IMR-90 (cell line): ENCODE data around the gene RNF130. TPM values are rescaled to one million over a fixed set of nuclear protein-coding genes. Genes with fewer than 3 reads are reported as not detected.

Source experiments
- ATAC-seq: fragments of 200-7000 bp; cut with Tn5 transposase; 2 replicates; pipeline ENCODE4 v1.9.1; 2020; ENCODE audit warnings: low read depth, mild to moderate bottlenecking, moderate library complexity
- BruUV-seq: library from RNA; stranded (reverse); fragments of 400-500 nt; replicated peaks from 2 replicates; lab custom pipeline; 2021; lab: Mats Ljungman, UMichigan
- CTCF ChIA-PET: fragments of 300-600 bp; formaldehyde crosslinking; extraction: SDS; loops from one replicate; lab custom pipeline; 2021; ENCODE audit warnings: antibody characterized with exemption; lab: Yijun Ruan, JAX
- POLR2A ChIA-PET: fragments of 300-600 bp; sonication (Branson Sonifier 250); formaldehyde crosslinking; loops from one replicate; lab custom pipeline; 2022; ENCODE audit warnings: antibody characterized with exemption; ENCODE audit not compliant: unreplicated experiment; lab: Charles Lee
- DNase-seq: peaks from one replicate; pipeline ENCODE4 v3.0.0; 2013
- H2AFZ ChIP-seq: replicated peaks from 2 replicates; pipeline ENCODE3; 2013; ENCODE audit warnings: low read length, mild to moderate bottlenecking; ENCODE audit not compliant: poor library complexity
- H2AK5ac ChIP-seq: 2 replicates; pipeline ENCODE4 v1.6.1; 2013; ENCODE audit warnings: low read depth, low read length, inconsistent platforms
- H2AK9ac ChIP-seq: replicated peaks from 2 replicates; pipeline ENCODE3; 2013; ENCODE audit warnings: mild to moderate bottlenecking, low read depth, low read length, moderate library complexity; ENCODE audit not compliant: poor library complexity
- H2BK120ac ChIP-seq: 2 replicates; pipeline ENCODE4 v1.6.1; 2013; ENCODE audit warnings: low read depth, low read length, inconsistent platforms
- H2BK15ac ChIP-seq: 3 replicates; pipeline ENCODE4 v1.6.1; 2013; ENCODE audit warnings: low read depth, low read length, inconsistent platforms
- H2BK20ac ChIP-seq: 2 replicates; pipeline ENCODE4 v1.6.1; 2013; ENCODE audit warnings: low read depth, mild to moderate bottlenecking, inconsistent platforms, low read length, moderate library complexity
- H2BK5ac ChIP-seq: 2 replicates; pipeline ENCODE4 v1.6.1; 2013; ENCODE audit warnings: mild to moderate bottlenecking, low read depth, low read length, inconsistent platforms; ENCODE audit not compliant: poor library complexity, severe bottlenecking
- H3K14ac ChIP-seq: replicated peaks from 2 replicates; pipeline ENCODE4 v1.6.1; 2013; ENCODE audit warnings: low read depth, low read length, inconsistent platforms
- H3K18ac ChIP-seq: 2 replicates; pipeline ENCODE4 v1.6.1; 2013; ENCODE audit warnings: low read depth, low read length, control low read depth
- H3K23ac ChIP-seq: 2 replicates; pipeline ENCODE4 v1.6.1; 2013; ENCODE audit warnings: low read depth, low read length, inconsistent platforms
- H3K27ac ChIP-seq: 2 replicates; pipeline ENCODE4 v1.5.1; 2013; ENCODE audit warnings: mild to moderate bottlenecking, control low read depth, low read length; ENCODE audit not compliant: insufficient read depth
- H3K27me3 ChIP-seq: 2 replicates; pipeline ENCODE4 v1.6.1; 2013; ENCODE audit warnings: low read length; ENCODE audit not compliant: control insufficient read depth, insufficient read depth
- H3K36me3 ChIP-seq: 2 replicates; pipeline ENCODE4 v1.6.1; 2013; ENCODE audit warnings: low read length, mixed read lengths; ENCODE audit not compliant: control insufficient read depth, insufficient read depth
- H3K4ac ChIP-seq: 2 replicates; pipeline ENCODE4 v1.6.1; 2013; ENCODE audit warnings: low read depth, low read length, inconsistent platforms
- H3K4me1 ChIP-seq: 2 replicates; pipeline ENCODE4 v1.6.1; 2013; ENCODE audit warnings: low read length, mixed read lengths; ENCODE audit not compliant: control insufficient read depth, insufficient read depth
- H3K4me2 ChIP-seq: 2 replicates; pipeline ENCODE4 v1.6.1; 2013; ENCODE audit warnings: low read depth, mild to moderate bottlenecking, control low read depth, low read length, moderate library complexity
- H3K4me3 ChIP-seq: 2 replicates; pipeline ENCODE4 v1.5.1; 2013; ENCODE audit warnings: low read depth, mild to moderate bottlenecking, control low read depth, low read length, moderate library complexity; ENCODE audit not compliant: insufficient read depth
- H3K56ac ChIP-seq: 2 replicates; pipeline ENCODE4 v1.6.1; 2013; ENCODE audit warnings: low read length, inconsistent platforms; ENCODE audit not compliant: insufficient read depth; ENCODE audit errors: extremely low read depth
- H3K79me1 ChIP-seq, 2 experiments: 2 replicates each; pipeline ENCODE4 v1.6.1; 2013; ENCODE audit warnings: low read length in 2 of 2, inconsistent platforms in 1 of 2, low read depth in 1 of 2
- H3K9ac ChIP-seq: 2 replicates; pipeline ENCODE4 v1.6.1; 2013; ENCODE audit warnings: low read depth, low read length, control low read depth
- H3K9me1 ChIP-seq: 2 replicates; pipeline ENCODE4 v1.6.1; 2013; ENCODE audit warnings: low read length, inconsistent platforms; ENCODE audit not compliant: insufficient read depth
- H3K9me3 ChIP-seq: 2 replicates; pipeline ENCODE4 v1.6.1; 2013; ENCODE audit warnings: low read length; ENCODE audit not compliant: control insufficient read depth, insufficient read depth
- H4K20me1 ChIP-seq: 2 replicates; pipeline ENCODE4 v1.6.1; 2013; ENCODE audit warnings: low read length, inconsistent platforms; ENCODE audit not compliant: insufficient read depth
- H4K5ac ChIP-seq: 2 replicates; pipeline ENCODE4 v1.6.1; 2013; ENCODE audit warnings: mild to moderate bottlenecking, low read depth, low read length, control low read depth
- H4K8ac ChIP-seq, 2 experiments: 2 replicates each; pipeline ENCODE4 v1.6.1; 2013; ENCODE audit warnings: low read depth in 2 of 2, low read length in 2 of 2, control low read depth in 1 of 2, inconsistent platforms in 1 of 2
- H4K91ac ChIP-seq: 2 replicates; pipeline ENCODE4 v1.6.1; 2013; ENCODE audit warnings: low read depth, low read length, inconsistent platforms; ENCODE audit not compliant: insufficient read depth
- FOS ChIP-seq: fragments of 150-350 bp; IDR thresholded peaks from 2 replicates; pipeline ENCODE4 v1.6.1; 2016; ENCODE audit warnings: low read depth, low read length
- MAFK ChIP-seq: IDR thresholded peaks from 2 replicates; pipeline ENCODE4 v1.6.1; 2012; ENCODE audit warnings: low read depth, low read length, improper control_type of control experiment
- WGBS, 2 experiments: methylation state at CpG; one replicate each; pipeline versions ENCODE4 v1.1.5 to v1.1.7; 2013; ENCODE audit warnings: missing lambda C conversion rate in 2 of 2; ENCODE audit not compliant: insufficient read length in 1 of 2; ENCODE audit errors: extremely low coverage in 2 of 2; 5-methylcytosine and 5-hydroxymethylcytosine counted together
- dilution Hi-C: fragments of 300-500 bp; cut with HindIII; formaldehyde crosslinking; loops from one replicate; pipeline ENCODE4 v1.14.3; 2018; ENCODE audit warnings: low sequenced_read_pairs; ENCODE audit not compliant: unreplicated experiment
- in situ Hi-C: fragments of 300-500 bp; cut with MboI; formaldehyde crosslinking; loops from 3 replicates; pipeline ENCODE4 v1.14.3; 2019; ENCODE audit warnings: low sequenced_read_pairs, inconsistent platforms, mixed read lengths
- intact Hi-C: fragments of 100-400 bp; cut with micrococcal nuclease; formaldehyde crosslinking; loops from 2 replicates; pipeline ENCODE4 v1.10.0; 2022
- polyA plus RNA-seq, 3 experiments: library from polyadenylated mRNA; depleted of rRNA; stranded (reverse); fragments of >200 nt; gene quantifications; 2 replicates each; pipeline ENCODE4 v1.2.3, GENCODE V29; 2012; ENCODE audit warnings: low replicate concordance in 1 of 3
- total RNA-seq: library from RNA; depleted of rRNA; stranded (reverse); fragments of >200 nt; gene quantifications from 2 replicates; pipeline ENCODE4 v1.2.3, GENCODE V29; 2012

Gene RNF130
- total and polyA plus RNA-seq, 2 of the 4 experiments (the other 2 are of a cell fraction) = 12.9 to 21.7 TPM

GRCh38 chr5:180050121-180050940, 21.2 kb downstream of the RNF130 start:
- Histone ChIP-seq H2BK20ac (no peak overlapping the region), H3K18ac (no peak overlapping the region), H2BK120ac (no peak overlapping the region), H2BK5ac (no peak overlapping the region), H2AFZ (no peak overlapping the region), H3K4me2 (no peak overlapping the region), H2AK9ac (no peak overlapping the region), H3K79me1 (peaks cover 21 to 26% of the 10 kb centered on the region in 2 experiments), H3K27ac (no peak overlapping the region), H4K8ac (no peak overlapping the region), H3K9me3 (no peaks in the 10 kb centered on the region; the same call in 1 of the 2 replicates), H3K23ac (no peak overlapping the region), H3K14ac (no peak overlapping the region), H4K91ac (no peak overlapping the region), H4K20me1 (peaks cover 3% of the 10 kb centered on the region; the same call in 1 of the 2 replicates), H3K9ac (no peak overlapping the region), H3K56ac (no peak overlapping the region), H3K27me3 (no peaks in the 10 kb centered on the region), H2BK15ac (no peak overlapping the region), H2AK5ac (no peak overlapping the region), H4K5ac (no peak overlapping the region), H3K9me1 (no peaks in the 10 kb centered on the region), H3K4me3 (no peak overlapping the region), H3K36me3 (peaks cover 1% of the 10 kb centered on the region; the same call in 1 of the 2 replicates), H3K4me1 (peaks cover 2% of the 10 kb centered on the region; the same call in 1 of the 2 replicates), H3K4ac (no peak overlapping the region)
- intact Hi-C loops (no loop called here), in situ Hi-C loops (no loop called here), dilution Hi-C loops (no loop called here)
- ATAC-seq (no peak), DNase-seq (no peak)
- CTCF ChIA-PET = no interaction called here
- TF ChIP-seq FOS = no peak
- no peak for TF ChIP-seq MAFK
- 90% methylated on average over 3 of the region's 9 CpGs; no CpG with 5 or more reads in 1 of the 2 experiments for WGBS, 2 experiments
- BruUV-seq = no TSS peak
- POLR2A ChIA-PET = no interaction called here
